Endodermal cell (in vitro differentiated cells): Measurements from ENCODE around the gene NSL1. TPM values are rescaled to one million over a fixed set of nuclear protein-coding genes. Genes with fewer than 3 reads are reported as not detected.
"Not testable (repeated sequence)": the region's sequence is repeated elsewhere in the genome, so short reads cannot be mapped to it uniquely, and the experiment has no call there.

Source experiments
- DNase-seq: peaks from one replicate; pipeline ENCODE4 v3.0.0-alpha.2; 2017
- H3K27ac ChIP-seq: 2 replicates; pipeline ENCODE4 v1.5.1; 2013; ENCODE audit warnings: mild to moderate bottlenecking, low read depth, low read length, moderate library complexity
- H3K27me3 ChIP-seq: 2 replicates; pipeline ENCODE4 v1.6.1; 2013; ENCODE audit warnings: mild to moderate bottlenecking, low read length, moderate library complexity; ENCODE audit not compliant: insufficient read depth, control insufficient read depth, poor library complexity, severe bottlenecking
- H3K36me3 ChIP-seq: 2 replicates; pipeline ENCODE4 v1.7.0; 2013; ENCODE audit warnings: mild to moderate bottlenecking, low read length, moderate library complexity; ENCODE audit not compliant: control insufficient read depth, insufficient read depth
- H3K4me1 ChIP-seq: one replicate; pipeline ENCODE4 v1.7.0; 2013; ENCODE audit warnings: low read length; ENCODE audit not compliant: control insufficient read depth, insufficient read depth
- H3K4me3 ChIP-seq: 2 replicates; pipeline ENCODE4 v1.5.1; 2013; ENCODE audit warnings: mild to moderate bottlenecking, low read length, moderate library complexity
- H3K9ac ChIP-seq: 2 replicates; pipeline ENCODE4 v1.6.1; 2013; ENCODE audit warnings: mild to moderate bottlenecking, low read length, moderate library complexity; ENCODE audit not compliant: poor library complexity, severe bottlenecking; ENCODE audit errors: extremely low read depth
- H3K9me3 ChIP-seq: 2 replicates; pipeline ENCODE4 v1.6.1; 2013; ENCODE audit warnings: mild to moderate bottlenecking, low read length, moderate library complexity; ENCODE audit not compliant: control insufficient read depth
- H3K27ac Mint-ChIP-seq: 2 replicates; pipeline ENCODE4 v1.8.0; 2020; ENCODE audit warnings: mixed read lengths
- H3K27me3 Mint-ChIP-seq: 2 replicates; pipeline ENCODE4 v1.8.0; 2021; ENCODE audit warnings: mild to moderate bottlenecking, mixed read lengths; ENCODE audit not compliant: insufficient read depth
- H3K36me3 Mint-ChIP-seq: 2 replicates; pipeline ENCODE4 v1.8.0; 2020; ENCODE audit warnings: low read depth, mixed read lengths
- H3K4me1 Mint-ChIP-seq: 2 replicates; pipeline ENCODE4 v1.8.0; 2020; ENCODE audit warnings: mixed read lengths
- H3K4me3 Mint-ChIP-seq: 2 replicates; pipeline ENCODE4 v1.8.0; 2020; ENCODE audit warnings: mild to moderate bottlenecking, moderate library complexity, mixed read lengths
- H3K9me3 Mint-ChIP-seq: 2 replicates; pipeline ENCODE4 v1.8.0; 2020; ENCODE audit warnings: mild to moderate bottlenecking, mixed read lengths
- WGBS, 2 experiments: methylation state at CpG; one replicate each; pipeline versions ENCODE4 v1.1.5 to v1.1.7; 2013; ENCODE audit warnings: missing lambda C conversion rate in 2 of 2, mixed read lengths in 1 of 2; ENCODE audit not compliant: insufficient coverage in 1 of 2, insufficient read length in 1 of 2; 5-methylcytosine and 5-hydroxymethylcytosine counted together
- total RNA-seq, 2 donors: library from RNA; stranded (reverse); fragmentation: NEBNext Ultra II Directional in 1 of 2; extraction: Animal tissue kit (Norgen Biotek cat#: 25700) in 1 of 2; gene quantifications; 2 replicates in 1 of 2; 3 replicates in 1 of 2; pipeline ENCODE4 v1.2.1, GENCODE V29; 2021
- TF ChIP-seq, protein P1 (sequence below): fragments of 200-600 bp; sonication (generic); conservative IDR thresholded peaks from 2 replicates; pipeline ENCODE4 v1.5.0; 2021; ENCODE audit warnings: antibody characterized with exemption, mild to moderate bottlenecking

The NSL1 gene
- total RNA-seq, 2 donors from 2014 or later: 47.6 to 57.7 TPM

DNA sequence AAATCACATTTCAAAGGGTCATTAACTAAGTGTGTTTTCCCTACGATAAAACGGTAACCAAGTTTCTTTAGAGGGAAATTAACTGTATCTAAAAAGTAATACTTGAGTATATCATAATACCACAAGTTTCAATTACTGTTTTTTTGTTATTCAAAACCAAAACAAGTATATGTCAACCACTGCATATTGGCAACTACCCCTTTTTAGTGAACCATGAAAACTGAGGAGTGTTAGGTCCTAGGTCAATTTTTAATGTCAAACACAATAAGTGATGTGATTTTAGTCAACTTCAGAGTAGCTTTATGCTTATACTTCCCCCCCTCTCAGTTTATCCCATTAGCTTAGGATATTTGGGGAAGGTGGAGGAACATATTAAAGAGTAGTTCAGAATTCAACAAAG lies 10.4 kb downstream of the NSL1 start:
- peaks cover 77% of the 10 kb centered on the region for H3K36me3 ChIP-seq
- peak overlapping the region; percentile 10 for H3K4me3 ChIP-seq
- Mint-ChIP-seq H3K27ac (no peak overlapping the region), H3K27me3 (no peaks in the 10 kb centered on the region), H3K36me3 (peaks cover 65% of the 10 kb centered on the region), H3K4me3 (no peak overlapping the region), H3K4me1 (no peaks in the 10 kb centered on the region), H3K9me3 (peaks cover 19% of the 10 kb centered on the region)
- peaks cover 27% of the 10 kb centered on the region for H3K9me3 ChIP-seq
- no peak overlapping the region for H3K9ac ChIP-seq
- TF ChIP-seq, protein P1, sequence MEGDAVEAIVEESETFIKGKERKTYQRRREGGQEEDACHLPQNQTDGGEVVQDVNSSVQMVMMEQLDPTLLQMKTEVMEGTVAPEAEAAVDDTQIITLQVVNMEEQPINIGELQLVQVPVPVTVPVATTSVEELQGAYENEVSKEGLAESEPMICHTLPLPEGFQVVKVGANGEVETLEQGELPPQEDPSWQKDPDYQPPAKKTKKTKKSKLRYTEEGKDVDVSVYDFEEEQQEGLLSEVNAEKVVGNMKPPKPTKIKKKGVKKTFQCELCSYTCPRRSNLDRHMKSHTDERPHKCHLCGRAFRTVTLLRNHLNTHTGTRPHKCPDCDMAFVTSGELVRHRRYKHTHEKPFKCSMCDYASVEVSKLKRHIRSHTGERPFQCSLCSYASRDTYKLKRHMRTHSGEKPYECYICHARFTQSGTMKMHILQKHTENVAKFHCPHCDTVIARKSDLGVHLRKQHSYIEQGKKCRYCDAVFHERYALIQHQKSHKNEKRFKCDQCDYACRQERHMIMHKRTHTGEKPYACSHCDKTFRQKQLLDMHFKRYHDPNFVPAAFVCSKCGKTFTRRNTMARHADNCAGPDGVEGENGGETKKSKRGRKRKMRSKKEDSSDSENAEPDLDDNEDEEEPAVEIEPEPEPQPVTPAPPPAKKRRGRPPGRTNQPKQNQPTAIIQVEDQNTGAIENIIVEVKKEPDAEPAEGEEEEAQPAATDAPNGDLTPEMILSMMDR: no peak
- no peaks in the 10 kb centered on the region for H3K27me3 ChIP-seq
- DNase-seq: no peak
- no peak overlapping the region for H3K27ac ChIP-seq
- no peaks in the 10 kb centered on the region for H3K4me1 ChIP-seq
- WGBS, 2 experiments: 80% methylated on average over 1 of the region's 2 CpGs; no CpG with 5 or more reads in 1 of the 2 experiments

DNA sequence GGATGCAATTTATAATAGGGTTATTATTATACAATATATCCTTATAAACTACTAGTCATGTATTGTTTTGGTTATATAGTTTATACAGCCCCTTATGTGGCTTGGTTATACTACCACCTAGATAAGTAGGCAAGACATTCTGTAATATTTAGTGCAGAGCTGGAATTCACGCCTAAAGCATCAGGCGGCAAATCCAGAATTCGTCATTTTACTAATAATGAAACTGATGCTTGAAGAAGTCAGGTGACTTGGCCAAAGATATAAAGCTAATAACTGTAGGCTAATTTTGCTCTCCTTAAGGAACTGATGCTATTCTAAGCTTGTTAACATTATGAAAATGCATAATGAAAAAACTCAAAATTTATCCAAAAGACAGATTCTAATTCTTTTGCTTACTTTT lies 10.8 kb downstream of the NSL1 start:
- 97 to 99% methylated on average over 3 of the region's 3 CpGs for WGBS, 2 experiments
- TF ChIP-seq, protein P1: no peak
- Mint-ChIP-seq H3K27ac (no peak overlapping the region), H3K27me3 (no peaks in the 10 kb centered on the region), H3K36me3 (peaks cover 62% of the 10 kb centered on the region), H3K9me3 (peaks cover 19% of the 10 kb centered on the region), H3K4me1 (no peaks in the 10 kb centered on the region), H3K4me3 (no peak overlapping the region)
- no peak for DNase-seq
- H3K36me3 ChIP-seq: peaks cover 75% of the 10 kb centered on the region
- peaks cover 27% of the 10 kb centered on the region for H3K9me3 ChIP-seq
- no peak overlapping the region for H3K27ac ChIP-seq
- no peaks in the 10 kb centered on the region for H3K27me3 ChIP-seq
- H3K4me3 ChIP-seq: peak overlapping the region; percentile 10
- H3K4me1 ChIP-seq: no peaks in the 10 kb centered on the region
- no peak overlapping the region for H3K9ac ChIP-seq

DNA sequence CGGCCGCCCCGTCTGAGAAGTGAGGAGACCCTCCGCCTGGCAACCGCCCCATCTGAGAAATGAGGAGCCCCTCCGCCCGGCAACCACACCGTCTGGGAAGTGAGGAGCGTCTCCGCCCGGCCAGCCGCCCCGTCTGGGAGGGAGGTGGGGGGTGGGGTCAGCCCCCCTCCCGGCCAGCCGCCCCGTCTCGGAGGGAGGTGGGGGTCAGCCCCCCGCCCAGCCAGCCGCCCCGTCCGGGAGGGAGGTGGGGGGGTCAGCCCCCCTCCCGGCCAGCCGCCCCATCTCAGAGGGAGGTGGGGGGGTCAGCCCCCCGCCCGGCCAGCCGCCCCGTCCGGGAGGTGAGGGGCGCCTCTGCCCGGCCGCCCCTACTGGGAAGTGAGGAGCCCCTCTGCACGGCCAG lies 12.5 kb downstream of the NSL1 start:
- H3K4me3 ChIP-seq, H3K4me1 Mint-ChIP-seq, H3K9ac ChIP-seq, H3K4me3 Mint-ChIP-seq, H3K4me1 ChIP-seq, DNase-seq, H3K27me3 Mint-ChIP-seq, H3K27ac ChIP-seq, H3K27me3 ChIP-seq, H3K27ac Mint-ChIP-seq: not testable (repeated sequence)
- 95% methylated on average over 12 of the region's 32 CpGs; no CpG with 5 or more reads in 1 of the 2 experiments for WGBS, 2 experiments
- peaks cover 68% of the 10 kb centered on the region for H3K36me3 Mint-ChIP-seq
- Histone ChIP-seq H3K9me3 (peaks cover 27% of the 10 kb centered on the region), H3K36me3 (peaks cover 74% of the 10 kb centered on the region)
- peaks cover 21% of the 10 kb centered on the region for H3K9me3 Mint-ChIP-seq

DNA sequence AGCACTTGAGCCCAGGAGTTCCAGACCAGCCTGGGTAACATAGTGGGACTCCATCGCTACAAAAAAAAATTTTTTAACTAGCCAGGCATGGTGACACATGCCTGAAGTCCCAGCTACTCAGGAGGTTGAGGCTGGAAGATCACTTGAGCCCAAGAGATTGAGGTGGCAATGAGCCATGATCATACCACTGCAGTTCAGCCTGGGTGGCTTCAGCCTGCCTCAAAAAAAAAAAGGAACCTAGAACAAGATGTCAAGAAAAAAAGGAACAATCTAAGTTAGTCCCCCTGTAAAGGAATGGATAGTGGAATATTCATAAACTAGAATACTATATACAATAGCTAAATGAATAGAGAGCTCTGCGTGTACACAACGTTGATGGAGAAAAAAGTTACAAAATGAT lies 14.4 kb downstream of the NSL1 start:
- DNase-seq: no peak
- peaks cover 21% of the 10 kb centered on the region for H3K9me3 Mint-ChIP-seq
- no peak overlapping the region for H3K4me3 Mint-ChIP-seq
- no peaks in the 10 kb centered on the region for H3K4me1 Mint-ChIP-seq
- no peaks in the 10 kb centered on the region for H3K27me3 ChIP-seq
- peaks cover 65% of the 10 kb centered on the region for H3K36me3 Mint-ChIP-seq
- no peaks in the 10 kb centered on the region for H3K27me3 Mint-ChIP-seq
- 93 to 100% methylated on average over 1 of the region's 3 CpGs for WGBS, 2 experiments
- H3K27ac ChIP-seq: no peak overlapping the region
- H3K9me3 ChIP-seq: peaks cover 33% of the 10 kb centered on the region
- H3K27ac Mint-ChIP-seq: no peak overlapping the region
- H3K4me1 ChIP-seq: no peaks in the 10 kb centered on the region
- no peak overlapping the region for H3K4me3 ChIP-seq
- no peak overlapping the region for H3K9ac ChIP-seq
- H3K36me3 ChIP-seq: peaks cover 71% of the 10 kb centered on the region
- TF ChIP-seq, protein P1: no peak
